Measurements from ENCODE around the gene TRPV5.

TRPV5 gene

GRCh38 chr7:142932386-142933091 is 1.0 kb downstream of the TRPV5 start:
- no peak for DNase-seq (ENCODE audit: low spot score)
- TF ChIP-seq CTCF (IDR thresholded peaks at IDR 0.05; ENCODE audit: extremely low read depth, missing control alignments): no peak

DNA sequence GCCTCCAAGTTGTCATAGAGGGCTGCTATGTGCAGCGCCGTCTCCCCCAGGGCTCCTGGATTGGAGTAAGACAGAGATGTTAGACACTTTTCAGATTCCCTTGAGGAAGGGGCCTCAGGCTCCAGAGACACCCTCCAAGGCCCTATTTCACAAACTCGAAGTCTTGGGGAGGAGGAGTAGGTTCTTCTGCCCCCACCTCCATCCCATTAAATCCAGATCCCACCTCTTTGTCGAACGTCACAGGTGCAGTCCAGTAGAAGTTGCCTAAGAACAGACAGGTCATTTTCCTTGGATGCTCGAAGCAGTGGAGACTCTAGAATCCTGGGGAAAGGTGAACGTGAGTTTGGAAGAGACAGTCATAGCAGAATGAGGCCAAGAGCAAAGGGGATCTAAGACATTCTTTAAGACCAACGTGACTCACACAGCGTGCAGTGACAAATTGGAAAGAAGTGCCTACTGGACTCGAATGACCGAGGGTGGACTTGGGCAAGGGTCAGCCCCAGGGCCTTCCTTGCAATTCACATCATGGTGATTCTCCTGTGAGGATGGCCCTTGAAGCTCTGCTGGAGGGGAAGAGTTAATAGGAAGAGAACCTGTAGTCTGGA is 3.3 kb downstream of the TRPV5 start:
- TF ChIP-seq CTCF (IDR thresholded peaks at IDR 0.05; ENCODE audit: extremely low read depth, missing control alignments): no peak
- no peak for DNase-seq (ENCODE audit: low spot score)

DNA sequence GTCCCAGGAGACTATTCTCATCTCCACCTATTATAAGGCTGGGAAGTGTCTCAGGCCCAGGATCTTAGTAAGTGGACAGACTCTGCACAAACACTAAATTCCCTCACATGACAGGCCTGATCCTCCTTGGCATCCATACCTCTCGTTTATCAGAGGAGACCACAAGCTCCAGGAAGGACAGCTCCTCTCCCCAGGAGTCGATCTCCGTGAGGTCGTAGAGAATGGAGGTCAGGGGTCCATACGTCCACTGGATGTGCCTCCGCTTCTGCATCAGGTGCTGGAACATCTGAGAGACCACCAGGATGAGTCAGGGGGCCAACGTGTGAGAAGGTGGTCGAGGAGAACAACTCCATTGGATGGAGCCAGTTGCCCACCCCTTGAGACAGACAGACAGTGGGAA is 5.6 kb downstream of the TRPV5 start:
- DNase-seq (ENCODE audit: low spot score): no peak
- TF ChIP-seq CTCF (IDR thresholded peaks at IDR 0.05; ENCODE audit: extremely low read depth, missing control alignments): no peak

DNA sequence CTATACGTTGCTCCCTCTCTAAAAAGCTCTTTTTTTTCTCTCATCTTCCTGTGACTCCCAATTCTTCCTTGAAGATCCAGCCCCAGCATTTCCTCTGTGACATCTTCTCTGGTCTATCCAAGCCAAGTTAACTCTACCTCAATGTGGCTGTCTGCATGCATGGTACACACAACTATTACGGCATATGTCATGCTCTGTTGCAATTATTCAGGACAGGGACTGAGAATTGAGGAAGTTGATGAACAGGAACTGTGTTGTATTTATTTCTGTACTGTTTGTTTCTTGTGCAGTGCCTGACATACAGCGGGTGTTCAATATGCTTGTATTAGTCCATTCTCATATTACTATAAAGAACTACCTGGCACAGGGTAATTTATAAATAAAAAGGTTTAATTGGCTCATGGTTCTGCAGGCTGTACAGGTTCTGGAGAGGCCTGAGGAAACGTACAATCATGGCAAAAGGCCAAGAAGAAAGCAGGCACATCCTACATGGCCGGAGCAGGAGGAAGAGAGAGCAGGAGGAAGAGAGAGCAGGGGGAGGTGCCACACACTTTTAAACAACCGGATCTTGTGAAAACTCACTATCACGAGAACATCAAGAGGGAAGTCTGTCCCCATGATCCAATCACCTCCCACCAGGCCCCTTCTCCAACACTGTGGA is 6.3 kb downstream of the TRPV5 start:
- no peak for TF ChIP-seq CTCF (IDR thresholded peaks at IDR 0.05; ENCODE audit: extremely low read depth, missing control alignments)
- no peak for DNase-seq (ENCODE audit: low spot score)

- TF ChIP-seq CTCF (IDR thresholded peaks at IDR 0.05; ENCODE audit: extremely low read depth, missing control alignments): peak; percentile 2
- DNase-seq (ENCODE audit: low spot score): no peak
Observed at GRCh38 chr7:142925413-142925812, 8.1 kb downstream of the TRPV5 start.

- TF ChIP-seq CTCF (IDR thresholded peaks at IDR 0.05; ENCODE audit: extremely low read depth, missing control alignments): no peak
- no peak for DNase-seq (ENCODE audit: low spot score)
Observed at GRCh38 chr7:142923391-142923790, 10.2 kb downstream of the TRPV5 start.

DNA sequence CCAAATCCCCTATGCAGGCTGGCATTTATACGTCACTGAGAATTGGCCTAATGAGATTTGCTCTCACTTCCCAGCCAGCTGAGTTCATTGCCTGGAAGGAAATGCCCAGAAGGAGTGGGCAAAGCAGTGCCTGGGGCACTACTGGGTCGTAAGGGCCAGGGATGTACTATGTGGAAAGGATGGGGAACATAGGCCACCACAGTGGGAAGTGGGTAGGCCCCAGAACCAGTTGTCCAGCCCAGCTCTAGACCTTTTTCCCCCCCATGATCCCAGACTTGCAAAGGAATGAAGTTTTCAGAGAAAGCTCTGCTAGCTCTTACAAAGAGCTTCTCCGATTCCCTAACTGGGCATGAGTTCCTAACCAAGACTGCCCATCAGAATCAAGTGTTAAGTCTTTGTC is 13.9 kb downstream of the TRPV5 start:
- TF ChIP-seq CTCF (IDR thresholded peaks at IDR 0.05; ENCODE audit: extremely low read depth, missing control alignments): no peak

More for the DNA sequence above, 13.9 kb downstream of the TRPV5 start:
- no peak for DNase-seq (ENCODE audit: low spot score)

Measured in GM20000 (cell line).